Activated CD4-positive, alpha-beta T cell treated with anti-CD3 and anti-CD28 coated beads, Interleukin-2, amount 10 ng/mL, durations not matched to agents 24 days and 14 days (primary cell): ENCODE measurements around the gene RNASEL. TPM values are rescaled to one million over a fixed set of nuclear protein-coding genes. Genes with fewer than 3 reads are reported as not detected.
"Not testable (repeated sequence)": the region's sequence is repeated elsewhere in the genome, so short reads cannot be mapped to it uniquely, and the experiment has no call there.

Source experiments
- DNase-seq: peaks from one replicate; pipeline ENCODE4 v3.0.0; 2022
- H3K27ac Mint-ChIP-seq: one replicate; pipeline ENCODE4 v1.8.0; 2022; ENCODE audit warnings: mild to moderate bottlenecking, mixed read lengths
- H3K27me3 Mint-ChIP-seq: one replicate; pipeline ENCODE4 v1.8.0; 2022; ENCODE audit warnings: mixed read lengths
- H3K36me3 Mint-ChIP-seq: one replicate; pipeline ENCODE4 v1.8.0; 2022; ENCODE audit warnings: low read depth, mild to moderate bottlenecking, mixed read lengths
- H3K4me1 Mint-ChIP-seq: one replicate; pipeline ENCODE4 v1.8.0; 2021; ENCODE audit warnings: mixed read lengths
- H3K4me3 Mint-ChIP-seq: one replicate; pipeline ENCODE4 v1.8.0; 2022; ENCODE audit warnings: mild to moderate bottlenecking, moderate library complexity, mixed read lengths
- H3K9me3 Mint-ChIP-seq: one replicate; pipeline ENCODE4 v1.8.0; 2021; ENCODE audit warnings: mixed read lengths
- intact Hi-C: fragments of 100-400 bp; cut with micrococcal nuclease; formaldehyde crosslinking; loops from one replicate; pipeline ENCODE4 v1.15.1; 2023
- total RNA-seq: library from RNA; stranded (reverse); gene quantifications from 2 replicates; pipeline ENCODE4 v1.2.3, GENCODE V29; 2022

RNASEL gene
- total RNA-seq, 1 donor from 2014 or later, result 4.8 TPM

DNA sequence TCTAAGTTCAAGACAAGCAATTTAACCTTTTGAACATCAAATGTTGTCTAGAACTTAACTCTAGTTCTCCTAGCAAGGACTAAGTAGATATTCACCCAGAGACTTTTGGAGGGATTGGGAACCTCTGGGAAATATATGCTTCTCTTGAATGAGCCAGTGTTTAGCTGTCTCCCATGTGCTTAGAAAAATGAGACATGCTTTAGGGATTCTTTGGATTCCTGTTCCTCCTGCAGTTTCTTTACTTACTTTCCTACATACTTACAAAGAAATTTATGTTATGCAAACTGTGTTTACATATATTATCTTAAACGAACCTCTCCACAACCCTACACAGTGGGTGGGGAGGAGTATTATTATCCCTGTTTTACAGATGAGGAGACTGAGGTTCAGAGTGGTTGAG is 39.2 kb downstream of the RNASEL start:
- Mint-ChIP-seq H3K36me3 (no peaks in the 10 kb centered on the region), H3K4me3 (no peak overlapping the region), H3K9me3 (no peaks in the 10 kb centered on the region), H3K27me3 (peaks cover 10% of the 10 kb centered on the region), H3K4me1 (no peaks in the 10 kb centered on the region), H3K27ac (no peak overlapping the region)
- DNase-seq, result no peak
- intact Hi-C loops, result no loop called here

GRCh38 chr1:182549346-182549745 is 39.7 kb downstream of the RNASEL start:
- no peaks in the 10 kb centered on the region for H3K9me3 Mint-ChIP-seq
- no peaks in the 10 kb centered on the region for H3K36me3 Mint-ChIP-seq
- intact Hi-C loops, result no loop called here
- DNase-seq, result no peak
- no peaks in the 10 kb centered on the region for H3K4me1 Mint-ChIP-seq
- no peak overlapping the region for H3K4me3 Mint-ChIP-seq
- H3K27ac Mint-ChIP-seq, result no peak overlapping the region
- H3K27me3 Mint-ChIP-seq, result peaks cover 14% of the 10 kb centered on the region

GRCh38 chr1:182533896-182534295 is 55.2 kb downstream of the RNASEL start:
- Mint-ChIP-seq H3K4me1 (no peaks in the 10 kb centered on the region), H3K9me3 (no peaks in the 10 kb centered on the region), H3K27me3 (peaks cover 5% of the 10 kb centered on the region), H3K4me3 (no peak overlapping the region), H3K36me3 (no peaks in the 10 kb centered on the region), H3K27ac (no peak overlapping the region)
- DNase-seq, result no peak
- intact Hi-C loops, result no loop called here

GRCh38 chr1:182528206-182528605 is 60.9 kb downstream of the RNASEL start:
- H3K36me3 Mint-ChIP-seq, H3K27me3 Mint-ChIP-seq, H3K27ac Mint-ChIP-seq, intact Hi-C loops, H3K4me3 Mint-ChIP-seq, DNase-seq, H3K4me1 Mint-ChIP-seq: not testable (repeated sequence)
- peaks cover 27% of the 10 kb centered on the region for H3K9me3 Mint-ChIP-seq

DNA sequence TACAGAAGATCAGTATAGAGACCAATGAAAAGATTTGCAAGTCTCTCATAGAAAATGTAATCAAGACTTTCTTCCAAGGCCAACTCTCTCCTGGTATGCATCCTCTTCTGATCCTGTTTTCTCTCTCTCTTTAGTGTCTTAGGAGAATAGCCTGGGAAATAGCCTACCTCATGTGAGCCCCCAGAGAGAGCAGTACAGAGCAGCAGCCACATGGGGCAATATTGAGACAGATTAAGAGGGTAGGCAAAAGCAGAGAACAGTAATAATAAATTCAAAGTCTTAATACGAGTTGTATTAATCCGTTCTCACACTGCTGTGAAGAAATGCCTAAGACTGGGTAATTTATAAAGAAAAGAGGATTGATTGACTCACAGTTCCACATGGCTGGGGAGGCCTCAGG is 61.4 kb downstream of the RNASEL start:
- Mint-ChIP-seq H3K4me3 (no peak overlapping the region), H3K36me3 (no peaks in the 10 kb centered on the region), H3K4me1 (no peaks in the 10 kb centered on the region), H3K27me3 (peaks cover 5% of the 10 kb centered on the region), H3K9me3 (peaks cover 27% of the 10 kb centered on the region), H3K27ac (no peak overlapping the region)
- DNase-seq, result no peak
- intact Hi-C loops, result no loop called here

GRCh38 chr1:182525342-182525741 is 63.7 kb downstream of the RNASEL start:
- H3K4me1 Mint-ChIP-seq, result no peaks in the 10 kb centered on the region
- peaks cover 27% of the 10 kb centered on the region for H3K9me3 Mint-ChIP-seq
- peaks cover 6% of the 10 kb centered on the region for H3K27me3 Mint-ChIP-seq
- no peak overlapping the region for H3K27ac Mint-ChIP-seq
- H3K36me3 Mint-ChIP-seq, result no peaks in the 10 kb centered on the region
- intact Hi-C loops, result no loop called here
- H3K4me3 Mint-ChIP-seq, result no peak overlapping the region
- DNase-seq, result no peak

Other genes with a start within 250 kb of the RNASEL start
- 78.1 and 80.2 TPM in 2 replicates for gene GLUL, start 197.5 kb downstream of the RNASEL start, total RNA-seq
- gene TEDDM1, start 188.6 kb downstream of the RNASEL start, total RNA-seq, result not detected in 2 replicates
- not detected in 2 replicates for gene RGSL1, start 139.1 kb downstream of the RNASEL start, total RNA-seq
- 94.3 and 94.7 TPM in 2 replicates for gene RGS16, start 15.1 kb upstream of the RNASEL start, total RNA-seq
- not detected in 2 replicates for gene RGS8, start 95.3 kb upstream of the RNASEL start, total RNA-seq
- 4.4 and 5.5 TPM in 2 replicates for gene NPL, start 200.5 kb upstream of the RNASEL start, total RNA-seq